ENCODE data around the gene FKBP10.

FKBP10 gene

DNA sequence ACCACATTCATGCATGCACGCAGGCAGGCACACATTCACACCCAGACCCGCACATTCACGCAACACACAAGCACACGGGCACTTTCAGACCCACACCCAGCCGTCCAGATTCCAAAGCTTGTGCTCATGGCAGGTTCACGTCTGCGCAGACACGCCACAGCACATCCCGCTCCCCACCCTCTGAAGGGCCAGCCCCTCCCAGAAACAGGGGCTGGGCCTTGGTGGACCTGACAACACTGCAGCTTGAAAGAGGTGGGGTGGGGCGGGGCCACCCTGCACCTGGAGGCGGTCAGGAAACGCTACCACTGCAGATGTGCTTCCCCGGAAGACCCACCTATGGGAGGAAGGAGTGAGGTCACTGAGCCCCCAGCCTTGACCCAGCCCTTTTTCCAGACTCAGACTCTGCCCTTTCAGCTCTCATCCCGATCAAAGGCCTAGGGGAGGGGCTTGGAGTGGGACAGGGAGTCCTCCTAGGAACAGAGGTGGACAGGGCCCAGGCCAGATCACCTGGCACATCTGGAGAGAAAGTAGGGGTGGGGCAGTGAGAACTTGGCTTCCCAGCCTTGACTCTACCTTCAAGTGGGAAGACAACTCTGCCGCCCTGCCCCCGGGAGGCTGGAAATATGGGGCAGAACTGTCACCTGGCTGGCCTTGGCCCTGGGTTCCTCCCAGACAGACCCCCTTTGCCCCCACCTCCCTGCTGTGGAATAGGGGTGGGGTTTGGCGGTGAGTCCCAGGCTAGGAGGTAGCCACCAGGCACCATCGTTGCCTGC is 12.0 kb upstream of the FKBP10 start:
- peak; percentile 73 for DNase-seq (ENCODE audit: low spot score)
- TF ChIP-seq, protein P1, sequence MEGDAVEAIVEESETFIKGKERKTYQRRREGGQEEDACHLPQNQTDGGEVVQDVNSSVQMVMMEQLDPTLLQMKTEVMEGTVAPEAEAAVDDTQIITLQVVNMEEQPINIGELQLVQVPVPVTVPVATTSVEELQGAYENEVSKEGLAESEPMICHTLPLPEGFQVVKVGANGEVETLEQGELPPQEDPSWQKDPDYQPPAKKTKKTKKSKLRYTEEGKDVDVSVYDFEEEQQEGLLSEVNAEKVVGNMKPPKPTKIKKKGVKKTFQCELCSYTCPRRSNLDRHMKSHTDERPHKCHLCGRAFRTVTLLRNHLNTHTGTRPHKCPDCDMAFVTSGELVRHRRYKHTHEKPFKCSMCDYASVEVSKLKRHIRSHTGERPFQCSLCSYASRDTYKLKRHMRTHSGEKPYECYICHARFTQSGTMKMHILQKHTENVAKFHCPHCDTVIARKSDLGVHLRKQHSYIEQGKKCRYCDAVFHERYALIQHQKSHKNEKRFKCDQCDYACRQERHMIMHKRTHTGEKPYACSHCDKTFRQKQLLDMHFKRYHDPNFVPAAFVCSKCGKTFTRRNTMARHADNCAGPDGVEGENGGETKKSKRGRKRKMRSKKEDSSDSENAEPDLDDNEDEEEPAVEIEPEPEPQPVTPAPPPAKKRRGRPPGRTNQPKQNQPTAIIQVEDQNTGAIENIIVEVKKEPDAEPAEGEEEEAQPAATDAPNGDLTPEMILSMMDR (IDR thresholded peaks at IDR 0.05), result no peak
- peak overlapping the region; percentile 56 for H3K4me3 ChIP-seq
- no peak overlapping the region for H3K27ac ChIP-seq

DNA sequence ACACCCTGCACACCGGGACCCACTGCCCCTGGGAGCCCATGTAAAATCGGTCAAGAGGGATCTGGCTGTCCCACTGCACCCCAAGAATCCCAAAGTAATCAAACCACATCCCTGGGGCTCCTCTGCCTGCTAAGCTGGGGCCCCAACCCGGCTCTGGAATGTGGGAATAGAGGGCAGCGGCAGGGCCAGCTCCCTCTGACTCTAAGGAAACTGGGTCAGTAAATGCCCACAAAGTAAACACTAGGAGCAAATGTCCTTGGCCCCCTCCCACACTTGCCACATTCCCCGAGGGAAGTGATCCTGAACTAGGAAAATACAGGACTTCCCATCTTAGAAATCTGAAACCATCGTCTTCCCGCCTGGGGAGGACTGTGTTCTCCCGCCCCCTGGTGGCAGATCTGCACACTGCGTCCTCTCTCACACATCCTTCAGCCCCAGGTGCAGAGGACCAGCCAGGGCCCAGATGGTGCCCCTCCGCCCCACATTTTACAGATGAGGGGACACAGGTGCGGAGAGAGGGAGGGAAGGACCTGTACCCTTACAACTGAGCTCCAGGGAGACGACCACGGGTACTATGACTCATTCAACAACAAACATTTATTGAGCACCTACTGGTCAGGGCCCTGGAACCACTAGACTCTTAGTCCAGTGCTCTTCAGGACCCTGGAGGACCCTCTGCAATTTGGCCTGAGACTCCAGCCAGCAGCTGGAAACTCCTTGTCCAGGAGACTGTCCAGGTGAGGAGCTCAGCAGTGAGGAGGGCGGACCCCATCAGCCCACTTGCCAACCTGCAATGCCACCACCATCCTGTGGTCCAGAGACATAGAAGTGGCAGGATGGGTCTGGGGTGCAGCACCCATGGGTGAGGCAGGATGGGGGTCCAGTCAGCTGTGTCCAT is 11.2 kb upstream of the FKBP10 start:
- H3K4me3 ChIP-seq, result peak overlapping the region; percentile 56
- TF ChIP-seq, protein P1 (IDR thresholded peaks at IDR 0.05), result peak; percentile 97
- no peak overlapping the region for H3K27ac ChIP-seq
- peak; percentile 83 for DNase-seq (ENCODE audit: low spot score)

DNA sequence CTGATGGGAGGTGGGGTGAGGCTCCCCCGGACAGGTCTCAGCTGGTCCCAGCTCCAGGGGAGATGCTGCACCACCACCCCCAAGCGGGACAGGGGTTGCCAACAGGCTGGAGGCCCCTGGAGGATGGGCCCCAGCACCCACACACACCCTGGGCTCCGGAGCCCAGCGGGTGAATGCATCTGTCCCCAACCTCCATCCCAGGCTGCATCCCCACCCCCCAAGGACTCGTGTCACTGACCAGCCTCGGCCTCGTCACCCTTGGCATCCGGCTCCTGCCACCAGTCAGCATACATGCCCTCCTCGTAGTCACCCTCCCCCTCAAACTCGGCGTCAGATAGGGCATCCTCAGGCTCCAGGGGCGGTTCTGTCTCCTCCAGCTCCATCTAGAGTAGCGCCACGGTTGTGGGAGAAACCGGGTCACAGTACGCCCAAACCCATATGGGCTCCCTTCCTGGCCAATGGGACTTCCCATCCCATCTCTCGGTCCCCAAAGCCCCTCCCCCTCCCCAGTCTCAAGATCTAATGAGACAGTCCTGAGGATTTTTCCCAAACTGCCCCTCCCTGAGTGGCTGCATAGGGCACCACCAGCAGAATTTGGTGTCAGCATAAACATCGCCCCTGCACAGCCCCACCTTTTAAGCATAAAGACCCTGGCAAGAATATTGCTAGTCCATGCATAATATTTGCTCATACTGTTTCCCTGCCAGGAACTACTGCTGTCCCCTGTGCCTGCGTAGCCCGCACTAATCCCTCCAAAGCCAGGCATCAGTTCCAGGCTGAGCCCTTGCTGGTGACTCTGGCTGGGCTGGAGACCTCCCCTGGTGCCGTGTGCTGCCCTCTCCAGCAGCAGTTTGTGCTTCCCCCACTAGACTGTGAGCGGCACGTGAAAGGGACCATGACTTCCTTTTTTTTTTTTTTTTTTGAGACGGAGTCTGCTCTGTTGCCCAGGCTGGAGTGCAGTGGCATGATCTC is 9.5 kb upstream of the FKBP10 start:
- no peak overlapping the region for H3K27ac ChIP-seq
- DNase-seq (ENCODE audit: low spot score), result no peak
- no peak overlapping the region for H3K4me3 ChIP-seq
- TF ChIP-seq, protein P1 (IDR thresholded peaks at IDR 0.05), result no peak

DNA sequence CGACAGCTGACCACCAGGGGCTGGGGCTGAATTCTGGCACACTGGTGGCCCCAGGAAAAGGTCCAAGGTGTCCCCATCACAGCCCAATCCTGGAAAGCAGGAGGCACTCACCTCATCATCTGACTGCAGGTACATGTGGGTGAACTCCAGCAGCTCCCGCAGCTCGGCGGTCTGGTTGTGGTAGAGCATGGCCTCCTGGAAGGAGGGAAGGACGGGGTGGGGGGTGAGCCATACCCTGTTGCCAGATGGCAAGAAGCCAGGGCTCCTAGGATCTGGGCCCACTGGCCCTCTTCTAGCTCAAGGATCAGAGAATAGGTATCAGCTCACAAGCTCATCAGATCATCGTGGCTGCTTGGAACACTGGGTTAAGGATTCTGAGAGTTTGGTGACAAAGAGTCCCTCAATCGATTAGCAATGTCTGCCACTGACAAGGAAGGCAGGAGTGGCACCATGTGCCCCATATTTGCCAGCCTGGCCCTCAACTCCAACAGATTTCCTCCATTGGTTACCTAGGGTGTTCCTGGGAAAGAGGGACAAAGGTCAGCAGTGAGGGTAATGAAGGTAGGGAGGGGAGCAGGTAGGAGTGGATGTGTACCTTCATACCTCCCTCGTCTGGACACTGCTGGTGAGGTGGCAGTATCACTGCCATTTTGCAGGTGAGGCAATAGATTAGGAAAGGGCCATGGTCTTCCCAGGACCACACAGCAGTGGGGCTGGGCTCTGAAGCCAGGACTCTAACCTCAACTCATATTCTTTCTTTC is 5.9 kb upstream of the FKBP10 start:
- Histone ChIP-seq H3K27ac (no peak overlapping the region), H3K4me3 (no peak overlapping the region)
- no peak for DNase-seq (ENCODE audit: low spot score)
- TF ChIP-seq, protein P1 (IDR thresholded peaks at IDR 0.05), result no peak

DNA sequence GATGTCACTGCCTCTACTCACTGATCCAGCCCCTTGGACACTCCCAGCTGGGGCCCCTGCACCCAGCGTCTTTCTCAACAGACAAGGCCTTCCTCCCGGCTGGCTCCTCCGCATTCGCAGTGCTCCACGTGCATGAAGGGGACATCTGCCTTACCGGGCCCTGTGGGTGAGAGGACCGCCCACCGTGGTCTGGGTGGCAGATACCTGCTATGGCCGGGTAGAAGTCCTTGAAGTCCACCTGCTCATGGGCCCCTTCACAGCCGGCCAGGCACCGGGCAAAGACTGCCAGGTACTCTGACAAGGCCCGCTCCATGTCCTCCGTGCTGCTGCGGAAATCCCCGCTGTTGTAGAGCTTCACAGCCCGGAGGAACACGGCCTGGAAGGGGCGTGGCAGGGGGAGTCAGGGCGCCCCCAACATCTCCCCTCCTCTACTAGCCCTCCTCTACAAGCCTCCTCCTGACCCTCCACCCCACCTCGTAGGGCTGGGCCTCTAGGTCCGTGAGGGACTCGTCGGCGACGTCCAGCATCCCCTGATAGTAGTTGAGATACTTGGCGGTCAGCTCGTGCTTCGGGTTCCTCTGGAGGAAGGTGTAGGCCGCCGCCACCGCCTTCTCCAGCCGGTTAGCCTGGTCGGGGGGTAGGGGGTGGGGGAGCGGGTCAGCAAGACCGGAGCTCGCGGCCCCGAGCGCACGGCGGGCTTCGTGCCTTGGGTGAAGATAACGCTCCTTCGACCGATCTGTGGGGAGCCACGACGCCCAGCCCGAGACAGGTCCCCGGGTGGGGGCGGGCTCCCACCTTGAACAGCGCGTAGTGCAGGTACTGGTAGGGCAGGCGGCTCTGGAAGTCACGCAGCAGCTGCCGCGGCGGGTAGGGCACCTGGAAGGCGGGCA is 1.9 kb upstream of the FKBP10 start:
- H3K27ac ChIP-seq, result peak overlapping the region; percentile 51 to 90
- peak overlapping the region; percentile 95 for H3K4me3 ChIP-seq
- TF ChIP-seq, protein P1 (IDR thresholded peaks at IDR 0.05), result no peak
- no peak for DNase-seq (ENCODE audit: low spot score)
